Measurements from ENCODE around the gene F8. TPM values are rescaled to one million over a fixed set of nuclear protein-coding genes. Genes with fewer than 3 reads are reported as not detected.
"Not testable (repeated sequence)": the region's sequence is repeated elsewhere in the genome, so short reads cannot be mapped to it uniquely, and the experiment has no call there.

The F8 gene
- total RNA-seq, 3 donors from 2014 or later (not counting 1 experiment from before 2014, with no cell fraction given) = 1.4 to 4.6 (median 2.8) TPM

DNA sequence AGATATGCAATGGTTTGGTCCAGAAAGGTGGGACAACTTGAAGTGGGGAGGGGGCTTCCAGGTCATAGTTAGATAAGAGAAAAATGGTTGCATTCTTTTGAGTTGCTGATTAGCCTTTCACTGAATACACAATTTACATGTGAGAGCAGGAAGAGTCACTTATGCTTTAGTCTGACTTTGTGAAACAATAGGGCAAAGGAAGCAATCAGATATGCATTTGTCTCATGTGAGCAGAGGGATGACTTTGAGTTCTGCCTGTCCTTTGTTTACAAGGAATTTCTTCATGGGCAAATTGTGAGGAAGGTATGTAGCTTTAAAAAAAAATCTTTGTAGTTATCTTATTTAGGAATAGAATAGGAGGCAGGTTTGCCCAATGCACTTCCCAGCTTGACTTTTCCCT is 201.0 kb downstream of the F8 start:
- H3K27ac ChIP-seq (ENCODE audit: low read length) = no peak overlapping the region
- Mint-ChIP-seq H3K4me3 (no peak overlapping the region), H3K4me1 (no peaks in the 10 kb centered on the region), H3K27me3 (ENCODE audit: low read depth in 2 of 2) (peaks cover 3 to 9% of the 10 kb centered on the region in 2 donors), H3K9me3 (no peaks in the 10 kb centered on the region), H3K36me3 (no peaks in the 10 kb centered on the region), H3K27ac (no peak overlapping the region)
- H3K4me3 ChIP-seq (ENCODE audit: low read length) = no peak overlapping the region
- ATAC-seq (no peak), DNase-seq (no peak)
- no peaks in the 10 kb centered on the region for H3K4me1 ChIP-seq (ENCODE audit: control insufficient read depth, insufficient read depth, low read length)
- no peaks in the 10 kb centered on the region for H3K27me3 ChIP-seq (ENCODE audit: control insufficient read depth, insufficient read depth, low read length)
- intact Hi-C loops (cut with micrococcal nuclease) = no loop called here
- TF ChIP-seq, protein P1, sequence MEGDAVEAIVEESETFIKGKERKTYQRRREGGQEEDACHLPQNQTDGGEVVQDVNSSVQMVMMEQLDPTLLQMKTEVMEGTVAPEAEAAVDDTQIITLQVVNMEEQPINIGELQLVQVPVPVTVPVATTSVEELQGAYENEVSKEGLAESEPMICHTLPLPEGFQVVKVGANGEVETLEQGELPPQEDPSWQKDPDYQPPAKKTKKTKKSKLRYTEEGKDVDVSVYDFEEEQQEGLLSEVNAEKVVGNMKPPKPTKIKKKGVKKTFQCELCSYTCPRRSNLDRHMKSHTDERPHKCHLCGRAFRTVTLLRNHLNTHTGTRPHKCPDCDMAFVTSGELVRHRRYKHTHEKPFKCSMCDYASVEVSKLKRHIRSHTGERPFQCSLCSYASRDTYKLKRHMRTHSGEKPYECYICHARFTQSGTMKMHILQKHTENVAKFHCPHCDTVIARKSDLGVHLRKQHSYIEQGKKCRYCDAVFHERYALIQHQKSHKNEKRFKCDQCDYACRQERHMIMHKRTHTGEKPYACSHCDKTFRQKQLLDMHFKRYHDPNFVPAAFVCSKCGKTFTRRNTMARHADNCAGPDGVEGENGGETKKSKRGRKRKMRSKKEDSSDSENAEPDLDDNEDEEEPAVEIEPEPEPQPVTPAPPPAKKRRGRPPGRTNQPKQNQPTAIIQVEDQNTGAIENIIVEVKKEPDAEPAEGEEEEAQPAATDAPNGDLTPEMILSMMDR (IDR thresholded peaks at IDR 0.05) = no peak
- no peaks in the 10 kb centered on the region for H3K9me3 ChIP-seq (ENCODE audit: control insufficient read depth, insufficient read depth, low read length)
- H3K36me3 ChIP-seq (ENCODE audit: control insufficient read depth, insufficient read depth, low read length) = no peaks in the 10 kb centered on the region

DNA sequence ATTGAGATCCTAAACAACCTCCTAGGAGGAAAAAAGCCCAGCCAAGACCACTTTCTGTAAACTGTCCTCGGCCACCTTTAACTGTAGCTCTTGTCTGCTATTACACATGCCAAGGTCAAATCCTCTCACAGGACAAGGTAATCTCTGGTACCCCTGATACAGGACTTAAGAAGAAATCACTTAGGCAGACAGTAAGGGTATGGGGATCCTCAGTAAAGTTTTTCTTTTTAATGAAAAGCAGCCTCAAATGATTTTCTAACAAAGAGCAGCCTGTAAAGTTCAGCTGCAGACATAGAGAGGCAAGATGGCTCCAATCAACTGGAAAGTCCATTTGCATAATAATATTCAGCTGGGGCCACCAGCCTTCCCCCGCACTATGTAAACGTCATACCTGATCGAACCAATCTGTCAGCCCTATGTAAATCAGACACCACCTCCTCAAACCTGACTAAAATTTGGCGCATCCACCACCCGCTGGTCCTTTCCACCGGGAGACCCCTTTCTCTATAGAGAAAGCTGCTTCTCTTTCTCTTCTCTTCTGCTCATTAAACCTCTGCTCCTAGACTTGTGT is 202.7 kb downstream of the F8 start:
- Mint-ChIP-seq H3K4me1 (no peaks in the 10 kb centered on the region), H3K27me3 (ENCODE audit: low read depth in 2 of 2) (peaks cover 3 to 16% of the 10 kb centered on the region in 2 donors), H3K27ac (no peak overlapping the region), H3K9me3 (no peaks in the 10 kb centered on the region), H3K4me3 (no peak overlapping the region), H3K36me3 (no peaks in the 10 kb centered on the region)
- ATAC-seq (no peak), DNase-seq (no peak)
- Histone ChIP-seq H3K27me3 (ENCODE audit: control insufficient read depth, insufficient read depth, low read length) (no peaks in the 10 kb centered on the region), H3K4me3 (ENCODE audit: low read length) (no peak overlapping the region), H3K9me3 (ENCODE audit: control insufficient read depth, insufficient read depth, low read length) (no peaks in the 10 kb centered on the region), H3K36me3 (ENCODE audit: control insufficient read depth, insufficient read depth, low read length) (no peaks in the 10 kb centered on the region), H3K4me1 (ENCODE audit: control insufficient read depth, insufficient read depth, low read length) (no peaks in the 10 kb centered on the region), H3K27ac (ENCODE audit: low read length) (no peak overlapping the region)
- intact Hi-C loops (cut with micrococcal nuclease) = loop anchor here (10.0 kb wide), 1 partner anchor 65 kb away; the partner anchor contains the start of gene GAB3
- TF ChIP-seq, protein P1 (IDR thresholded peaks at IDR 0.05) = no peak
- 86% methylated on average over 6 of the region's 7 CpGs for WGBS (ENCODE audit: insufficient coverage)

DNA sequence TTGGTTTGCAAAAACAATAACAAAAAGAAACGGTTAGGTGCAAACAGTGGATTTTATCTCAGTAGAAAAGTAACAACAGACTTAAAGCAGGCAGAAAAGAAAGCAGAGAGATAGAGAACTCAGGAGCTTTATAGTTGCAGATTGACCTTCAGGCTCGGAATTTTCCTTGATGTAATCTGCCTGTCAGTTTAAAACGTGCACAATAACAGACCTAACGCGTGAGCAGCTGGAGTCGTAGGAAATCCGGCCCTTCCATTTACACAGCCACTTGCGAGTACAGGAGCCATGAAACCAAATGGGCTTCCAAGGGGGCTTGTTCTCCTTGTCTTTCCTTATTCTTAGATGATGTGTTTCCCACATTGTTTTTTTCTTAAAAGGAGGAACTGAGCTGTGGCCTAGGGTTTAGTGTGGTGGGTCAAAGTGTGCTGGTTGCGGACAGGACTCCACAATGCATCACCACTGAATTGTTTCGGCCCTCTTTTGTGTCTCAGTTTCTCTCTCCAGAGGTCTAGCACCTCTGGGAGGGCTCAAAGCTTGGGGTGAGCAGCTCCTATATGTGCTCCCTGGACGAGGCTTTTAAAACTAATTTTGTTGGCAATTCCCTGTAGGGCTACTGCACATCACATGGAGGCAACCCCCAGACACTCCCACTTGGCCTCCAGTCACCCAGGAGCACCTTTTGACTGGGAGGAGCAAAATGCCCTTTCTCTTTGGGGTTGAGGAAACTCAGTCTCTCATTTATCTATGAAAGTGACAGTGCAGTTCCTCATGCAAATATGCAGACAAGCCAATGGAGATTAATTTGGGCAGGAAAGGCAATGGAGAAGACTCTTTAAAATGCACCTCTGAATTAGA is 203.4 kb downstream of the F8 start:
- H3K27ac Mint-ChIP-seq = no peak overlapping the region
- H3K36me3 ChIP-seq (ENCODE audit: control insufficient read depth, insufficient read depth, low read length) = no peaks in the 10 kb centered on the region
- H3K27me3 Mint-ChIP-seq (ENCODE audit: low read depth in 2 of 2) = peaks cover 3 to 19% of the 10 kb centered on the region in 2 donors
- no peaks in the 10 kb centered on the region for H3K4me1 Mint-ChIP-seq
- H3K4me1 ChIP-seq (ENCODE audit: control insufficient read depth, insufficient read depth, low read length) = no peaks in the 10 kb centered on the region
- no peaks in the 10 kb centered on the region for H3K9me3 Mint-ChIP-seq
- no peaks in the 10 kb centered on the region for H3K27me3 ChIP-seq (ENCODE audit: control insufficient read depth, insufficient read depth, low read length)
- H3K4me3 ChIP-seq (ENCODE audit: low read length) = no peak overlapping the region
- intact Hi-C loops (cut with micrococcal nuclease) = loop anchor here (10.0 kb wide), 1 partner anchor 64 kb away; the partner anchor contains the start of gene GAB3
- H3K9me3 ChIP-seq (ENCODE audit: control insufficient read depth, insufficient read depth, low read length) = no peaks in the 10 kb centered on the region
- no peak overlapping the region for H3K27ac ChIP-seq (ENCODE audit: low read length)
- no peak for ATAC-seq
- no peak overlapping the region for H3K4me3 Mint-ChIP-seq
- DNase-seq = no peak
- no peaks in the 10 kb centered on the region for H3K36me3 Mint-ChIP-seq
- WGBS (ENCODE audit: insufficient coverage) = 95% methylated on average over 11 of the region's 11 CpGs
- TF ChIP-seq, protein P1 (IDR thresholded peaks at IDR 0.05) = no peak

DNA sequence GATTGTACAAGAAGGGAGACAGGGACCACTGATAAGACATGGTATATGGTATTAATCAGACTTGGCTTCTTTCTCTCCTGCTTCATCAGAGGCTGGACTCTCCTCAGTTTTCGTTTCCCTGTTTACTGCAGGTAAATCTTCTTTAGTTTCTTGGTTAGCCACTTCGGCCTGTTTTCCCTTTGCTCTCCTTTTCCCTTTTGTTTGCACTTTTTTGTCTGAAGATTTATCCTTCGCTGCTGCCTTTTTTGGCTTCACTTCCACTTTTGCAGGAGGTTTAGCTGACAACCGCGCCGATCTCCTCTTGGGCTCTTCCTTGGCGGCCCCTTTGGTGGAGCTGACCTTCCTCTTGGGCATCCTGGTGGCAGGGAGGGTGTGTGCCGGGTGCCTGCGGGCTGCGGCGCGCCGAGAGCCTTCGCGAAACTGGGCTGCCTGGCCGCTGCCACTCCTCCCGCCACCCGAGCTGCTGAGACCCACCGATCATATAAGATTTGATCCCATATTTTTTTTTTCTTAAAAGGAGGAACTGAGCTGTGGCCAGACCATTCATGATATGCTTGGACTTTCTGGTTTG is 205.4 kb downstream of the F8 start:
- not testable (repeated sequence) for ATAC-seq; H3K4me1 Mint-ChIP-seq; H3K36me3 ChIP-seq (ENCODE audit: control insufficient read depth, insufficient read depth, low read length); H3K36me3 Mint-ChIP-seq; H3K9me3 ChIP-seq (ENCODE audit: control insufficient read depth, insufficient read depth, low read length); DNase-seq; H3K9me3 Mint-ChIP-seq; H3K27me3 ChIP-seq (ENCODE audit: control insufficient read depth, insufficient read depth, low read length); H3K27ac Mint-ChIP-seq; H3K27ac ChIP-seq (ENCODE audit: low read length); H3K4me3 ChIP-seq (ENCODE audit: low read length); H3K4me1 ChIP-seq (ENCODE audit: control insufficient read depth, insufficient read depth, low read length); H3K4me3 Mint-ChIP-seq
- 97% methylated on average over 19 of the region's 19 CpGs for WGBS (ENCODE audit: insufficient coverage)
- intact Hi-C loops (cut with micrococcal nuclease) = loop anchor here (10.0 kb wide), 1 partner anchor 62 kb away; the partner anchor contains the start of gene GAB3
- peaks cover 3 to 35% of the 10 kb centered on the region in 2 donors for H3K27me3 Mint-ChIP-seq (ENCODE audit: low read depth in 2 of 2)

DNA sequence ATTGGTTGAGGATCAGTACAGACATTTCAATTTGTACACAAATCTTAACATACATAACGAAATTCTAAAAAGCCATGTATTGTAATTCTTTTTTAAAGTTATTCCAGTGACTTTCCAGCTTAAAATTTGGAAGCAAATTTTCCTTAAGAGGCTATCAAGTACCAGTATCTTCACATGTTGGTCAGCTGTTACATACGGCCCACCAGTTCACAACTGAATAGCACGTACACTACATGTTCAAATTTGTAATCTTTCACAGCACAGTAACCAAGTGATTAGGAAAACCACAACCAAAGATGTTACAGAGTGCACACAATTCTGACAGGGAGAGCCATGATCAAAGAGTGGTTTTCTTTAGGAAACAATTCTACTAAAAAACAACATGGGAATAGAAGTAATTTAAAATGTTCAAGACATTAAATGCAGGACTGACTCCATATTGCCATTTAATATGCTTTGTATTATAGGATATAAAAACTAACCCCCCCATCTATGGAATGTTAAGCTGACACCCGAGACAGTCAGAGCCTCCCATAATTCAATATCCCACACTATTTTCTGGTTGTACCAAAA is 206.1 kb downstream of the F8 start:
- not testable (repeated sequence) for H3K36me3 Mint-ChIP-seq; H3K4me3 ChIP-seq (ENCODE audit: low read length); H3K27ac Mint-ChIP-seq; H3K4me1 Mint-ChIP-seq; H3K27me3 ChIP-seq (ENCODE audit: control insufficient read depth, insufficient read depth, low read length); H3K4me3 Mint-ChIP-seq; H3K4me1 ChIP-seq (ENCODE audit: control insufficient read depth, insufficient read depth, low read length); H3K36me3 ChIP-seq (ENCODE audit: control insufficient read depth, insufficient read depth, low read length); ATAC-seq; H3K9me3 Mint-ChIP-seq; H3K27ac ChIP-seq (ENCODE audit: low read length); DNase-seq; H3K9me3 ChIP-seq (ENCODE audit: control insufficient read depth, insufficient read depth, low read length)
- peaks cover 3 to 38% of the 10 kb centered on the region in 2 donors for H3K27me3 Mint-ChIP-seq (ENCODE audit: low read depth in 2 of 2)
- no CpG with 5 or more reads among the region's 4 CpGs for WGBS (ENCODE audit: insufficient coverage)
- intact Hi-C loops (cut with micrococcal nuclease) = loop anchor here (10.0 kb wide), 1 partner anchor 62 kb away; the partner anchor contains the start of gene GAB3
